K562 (cell line): Measurements from ENCODE around the gene AARSD1. TPM values are rescaled to one million over a fixed set of nuclear protein-coding genes. Genes with fewer than 3 reads are reported as not detected.

Experiments
- ATAC-seq: fragments of 200-7000 bp; cut with Tn5 transposase; 3 replicates; pipeline ENCODE4 v1.9.1; 2020; ENCODE audit warnings: moderate library complexity
- BruUV-seq: library from RNA; stranded (reverse); fragments of 400-500 nt; replicated peaks from 2 replicates; lab custom pipeline; 2021; lab: Mats Ljungman, UMichigan
- CTCF ChIA-PET: fragments of 300-600 bp; formaldehyde crosslinking; extraction: SDS; loops from one replicate; lab custom pipeline; 2021; ENCODE audit warnings: low intra/inter-chr PET ratio; lab: Yijun Ruan, JAX
- POLR2A ChIA-PET: fragments of 300-600, 350-650 bp; sonication (Branson Sonifier 250); formaldehyde crosslinking; extraction: SDS; loops from one replicate; lab custom pipeline; 2021; ENCODE audit warnings: antibody characterized with exemption, inconsistent platforms; lab: Yijun Ruan, JAX
- DNase-seq, 4 experiments: peaks; one replicate each; pipeline versions ENCODE4 v3.0.0 to v3.0.0-alpha.2; 2011 to 2018; ENCODE audit warnings: low spot score in 3 of 4, mixed read lengths in 3 of 4; ENCODE audit errors: extremely low read depth in 1 of 4
- FAIRE-seq: peaks from 2 replicates; lab custom pipeline; 2011; peaks lifted over from hg19 to GRCh38; lab: Jason Lieb, UNC
- H2AFZ ChIP-seq: 2 replicates; pipeline ENCODE4 v1.6.0; 2011; ENCODE audit warnings: low read depth, low read length, control low read depth, inconsistent platforms
- H3K27ac ChIP-seq: fragments of 200-600 bp; 3 replicates; pipeline ENCODE4 v1.8.0; 2011; ENCODE audit warnings: low read depth, mild to moderate bottlenecking, control low read depth, inconsistent platforms, low read length, moderate library complexity, mixed read lengths; ENCODE audit errors: extremely low read depth
- H3K27me3 ChIP-seq, 2 experiments: fragments of 300-600 bp in 1 of 2; 2 replicates in 1 of 2; 3 replicates in 1 of 2; pipeline versions ENCODE4 v1.6.0 to v1.8.0; 2011; ENCODE audit warnings: inconsistent platforms in 2 of 2, low read length in 2 of 2, mild to moderate bottlenecking in 1 of 2, mixed read lengths in 1 of 2, moderate library complexity in 1 of 2; ENCODE audit not compliant: control insufficient read depth in 2 of 2, insufficient read depth in 2 of 2
- H3K36me3 ChIP-seq: fragments of 300-600 bp; 3 replicates; pipeline ENCODE4 v1.8.0; 2011; ENCODE audit warnings: mild to moderate bottlenecking, low read length, inconsistent platforms; ENCODE audit not compliant: control insufficient read depth, insufficient read depth
- H3K4me1 ChIP-seq, 2 experiments: fragments of 200-600 bp in 1 of 2; replicated peaks in 1 of 2; 2 replicates in 1 of 2; 3 replicates in 1 of 2; pipeline versions ENCODE4 v1.5.1 to v1.8.0; 2011; ENCODE audit warnings: inconsistent platforms in 2 of 2, low read length in 2 of 2, mild to moderate bottlenecking in 1 of 2, mixed read lengths in 1 of 2, moderate library complexity in 1 of 2; ENCODE audit not compliant: control insufficient read depth in 2 of 2, insufficient read depth in 2 of 2
- H3K4me2 ChIP-seq: 2 replicates; pipeline ENCODE4 v1.6.1; 2011; ENCODE audit warnings: low read length, control low read depth, inconsistent platforms, mixed read lengths; ENCODE audit not compliant: insufficient read depth
- H3K4me3 ChIP-seq: fragments of 200-600 bp; sonication (generic), shearing (Covaris generic); 2 replicates; pipeline ENCODE4 v1.5.1; 2016; ENCODE audit warnings: control low read depth, inconsistent platforms
- H3K79me2 ChIP-seq: fragments of 200-600 bp; 3 replicates; pipeline ENCODE4 v1.8.0; 2011; ENCODE audit warnings: low read length, inconsistent platforms; ENCODE audit not compliant: control insufficient read depth, insufficient read depth
- H3K9ac ChIP-seq, 2 experiments: 2 replicates each; pipeline versions ENCODE4 v1.6.0 to v1.6.1; 2011; ENCODE audit warnings: low read depth in 2 of 2, low read length in 2 of 2, control low read depth in 1 of 2, inconsistent platforms in 1 of 2, mild to moderate bottlenecking in 1 of 2, mixed read lengths in 1 of 2; ENCODE audit not compliant: insufficient read depth in 1 of 2
- H3K9me1 ChIP-seq: one replicate; pipeline ENCODE4 v1.6.0; 2011; ENCODE audit warnings: inconsistent platforms, mild to moderate bottlenecking, low read length, moderate library complexity; ENCODE audit not compliant: control insufficient read depth, insufficient read depth
- H3K9me3 ChIP-seq: replicated peaks from 2 replicates; pipeline ENCODE4 v1.5.1; 2011; ENCODE audit warnings: low read depth, low read length, inconsistent platforms; ENCODE audit not compliant: control insufficient read depth, insufficient read depth
- H4K20me1 ChIP-seq: replicated peaks from 2 replicates; pipeline ENCODE4 v1.6.1; 2011; ENCODE audit warnings: low read length, inconsistent platforms, mixed read lengths; ENCODE audit not compliant: control insufficient read depth, insufficient read depth
- EHMT2 ChIP-seq: fragments of 450-650 bp; IDR thresholded peaks from 2 replicates; pipeline ENCODE4 v1.6.1; 2018; ENCODE audit warnings: antibody characterized with exemption
- ZFP36 ChIP-seq: fragments of 150-350 bp; IDR thresholded peaks from 2 replicates; pipeline ENCODE4 v1.6.1; 2018; ENCODE audit warnings: low read length, low read depth; ENCODE audit not compliant: partially characterized antibody
- ZNF174 ChIP-seq: fragments of 250-450 bp; sonication (Bioruptor Pico); IDR thresholded peaks from 2 replicates; pipeline ENCODE4 v1.4.0; 2020; ENCODE audit warnings: mild to moderate bottlenecking
- ZNF239 ChIP-seq: fragments of 250-450 bp; sonication (Bioruptor Pico); IDR thresholded peaks from 2 replicates; pipeline ENCODE4 v1.4.0; 2020; ENCODE audit warnings: mild to moderate bottlenecking
- ZNF253 ChIP-seq: fragments of 250-450 bp; sonication (Bioruptor Pico); conservative IDR thresholded peaks from 2 replicates; pipeline ENCODE4 v1.6.1; 2021; ENCODE audit warnings: mild to moderate bottlenecking
- ZNF3 ChIP-seq: fragments of 250-450 bp; sonication (Bioruptor Pico); IDR thresholded peaks from 2 replicates; pipeline ENCODE4 v1.5.0; 2021; ENCODE audit warnings: mild to moderate bottlenecking, moderate library complexity
- ZNF507 ChIP-seq: conservative IDR thresholded peaks from 2 replicates; pipeline ENCODE4 v1.6.1; 2017; ENCODE audit warnings: missing genetic modification characterization, missing compliant biosample characterization
- ZNF551 ChIP-seq: fragments of 250-450 bp; sonication (Bioruptor Pico); IDR thresholded peaks from 2 replicates; pipeline ENCODE4 v1.5.0; 2021; ENCODE audit warnings: mild to moderate bottlenecking, moderate library complexity
- ZNF707 ChIP-seq: fragments of 250-450 bp; sonication (Bioruptor Pico); conservative IDR thresholded peaks from 2 replicates; pipeline ENCODE4 v1.8.0; 2022; ENCODE audit warnings: inconsistent platforms, mild to moderate bottlenecking, moderate library complexity
- WGBS: fragments of 100-300 bp; shearing (Covaris generic); methylation state at CpG from one replicate; pipeline ENCODE4 v1.1.6; 2016; ENCODE audit warnings: low coverage, mixed read lengths; ENCODE audit not compliant: insufficient coverage; ENCODE audit errors: missing lambda C conversion rate; 5-methylcytosine and 5-hydroxymethylcytosine counted together
- in situ Hi-C: fragments of 300-500 bp; cut with MboI; formaldehyde crosslinking; loops from 4 replicates; pipeline ENCODE4 v1.15.0; 2018; ENCODE audit warnings: inconsistent platforms, mixed read lengths
- intact Hi-C: fragments of 100-400 bp; cut with micrococcal nuclease; formaldehyde crosslinking; loops from 2 replicates; pipeline ENCODE4 v1.14.2; 2022
- polyA plus RNA-seq, 8 experiments: library from polyadenylated mRNA; depleted of rRNA in 4 of 8; stranded (reverse) in 5 of 8; unstranded in 3 of 8; fragments of >200 nt; fragmentation: Nextera tagmentation in 2 of 8; fragmentation: Illumina TruSeq in 1 of 8; extraction: Ambion mirVana in 2 of 8; extraction: Trizol in 1 of 8; gene quantifications; 2 replicates each; pipeline versions ENCODE4 v1.2.1 to v1.2.3, GENCODE V29; 2011 to 2014; ENCODE audit warnings: inconsistent platforms in 1 of 8, missing spikeins in 1 of 8
- total RNA-seq, 7 experiments: library from RNA; depleted of rRNA in 6 of 7; stranded (reverse); fragments of >200 nt in 6 of 7; fragmentation: Illumina TruSeq in 2 of 7; extraction: Trizol in 2 of 7; gene quantifications; 2 replicates each; pipeline versions ENCODE4 v1.2.1 to v1.2.3, GENCODE V29; 2011 to 2021; ENCODE audit warnings: low replicate concordance in 1 of 7

The AARSD1 gene
- total and polyA plus RNA-seq, 9 of the 15 experiments (the other 6 are each of a cell fraction or from before 2014, with no cell fraction given): 51.7 to 98.5 (median 68.6) TPM

- no peaks in the 10 kb centered on the region for H3K9me1 ChIP-seq
- H3K36me3 ChIP-seq: no peaks in the 10 kb centered on the region
- TF ChIP-seq ZNF707: no peak
- no peak for TF ChIP-seq ZFP36
- TF ChIP-seq ZNF253 (CRISPR knock-in tag): no peak
- no peak for TF ChIP-seq ZNF174 (CRISPR knock-in tag)
- TF ChIP-seq ZNF239 (CRISPR knock-in tag): no peak
- no peak for TF ChIP-seq ZNF3 (CRISPR knock-in tag)
- TF ChIP-seq ZNF551: no peak
- TF ChIP-seq EHMT2: no peak
- no peak for TF ChIP-seq ZNF507 (tag)
- no peak overlapping the region for H2AFZ ChIP-seq
- WGBS: 13% methylated on average over 3 of the region's 3 CpGs
- H3K79me2 ChIP-seq: no peaks in the 10 kb centered on the region
- in situ Hi-C loops: no loop called here
- ChIA-PET POLR2A (interaction anchor here (0.9 kb wide), 1 partner anchor 10 kb away, joined by 6 read pairs; no protein-coding TSS in a partner anchor), CTCF (no interaction called here)
- intact Hi-C loops: no loop called here
- no peak for FAIRE-seq
- no peak for ATAC-seq
- no peak overlapping the region for H3K27ac ChIP-seq
- DNase-seq: no peak
- no peaks in the 10 kb centered on the region for H3K9me3 ChIP-seq
- peaks cover 22 to 29% of the 10 kb centered on the region in 2 experiments; a peak in 4 of 5 replicates for H3K27me3 ChIP-seq
- no TSS peak for BruUV-seq
- no peaks in the 10 kb centered on the region for H4K20me1 ChIP-seq
- H3K4me1 ChIP-seq: no peaks in the 10 kb centered on the region
- no peak overlapping the region for H3K9ac ChIP-seq
- no peak overlapping the region for H3K4me2 ChIP-seq
- H3K4me3 ChIP-seq: no peak overlapping the region
Observed at GRCh38 chr17:42913981-42914617, 50.2 kb downstream of the AARSD1 start.
